Medulla oblongata (tissue), 1 donor: ENCODE data around the gene JAG2.

Source experiments
- DNase-seq: peaks from one replicate; pipeline ENCODE4 v3.0.0-alpha.2; 2015; ENCODE audit errors: extremely low spot score

The JAG2 gene

GRCh38 chr14:105151084-105151837 lies 17.3 kb downstream of the JAG2 start:
- DNase-seq: no peak

GRCh38 chr14:105150368-105151083 lies 18.1 kb downstream of the JAG2 start:
- no peak for DNase-seq

- DNase-seq: no peak
These were observed 18.6 kb downstream of the JAG2 start for GRCh38 chr14:105150026-105150367.

GRCh38 chr14:105149146-105149781 lies 19.3 kb downstream of the JAG2 start:
- DNase-seq: no peak

GRCh38 chr14:105148604-105149145 lies 19.9 kb downstream of the JAG2 start:
- no peak for DNase-seq

- DNase-seq: no peak
These were observed 20.6 kb downstream of the JAG2 start for GRCh38 chr14:105147671-105148603.

GRCh38 chr14:105146976-105147635 lies 21.5 kb downstream of the JAG2 start:
- DNase-seq: no peak

GRCh38 chr14:105146181-105146975 lies 22.2 kb downstream of the JAG2 start:
- DNase-seq: no peak

- DNase-seq: no peak
These were observed 23.0 kb downstream of the JAG2 start for GRCh38 chr14:105145381-105146180.

- no peak for DNase-seq
These were observed 23.8 kb downstream of the JAG2 start for GRCh38 chr14:105144666-105145380.

- DNase-seq: no peak
These were observed 24.4 kb downstream of the JAG2 start for GRCh38 chr14:105144026-105144665.

GRCh38 chr14:105143451-105144025 lies 25.0 kb downstream of the JAG2 start:
- no peak for DNase-seq

GRCh38 chr14:105142651-105143450 lies 25.7 kb downstream of the JAG2 start:
- no peak for DNase-seq

GRCh38 chr14:105141486-105142281 lies 26.9 kb downstream of the JAG2 start:
- no peak for DNase-seq

- no peak for DNase-seq
These were observed 27.6 kb downstream of the JAG2 start for GRCh38 chr14:105141026-105141425.

- no peak for DNase-seq
These were observed 28.0 kb downstream of the JAG2 start for GRCh38 chr14:105140581-105140980.
